ENCODE data around the gene DGKB. TPM values are rescaled to one million over a fixed set of nuclear protein-coding genes. Genes with fewer than 3 reads are reported as not detected.

The DGKB gene
- total and polyA plus RNA-seq, 8 donors, result 0.20 to 260 (median 3.2) TPM; not detected in 4

DNA sequence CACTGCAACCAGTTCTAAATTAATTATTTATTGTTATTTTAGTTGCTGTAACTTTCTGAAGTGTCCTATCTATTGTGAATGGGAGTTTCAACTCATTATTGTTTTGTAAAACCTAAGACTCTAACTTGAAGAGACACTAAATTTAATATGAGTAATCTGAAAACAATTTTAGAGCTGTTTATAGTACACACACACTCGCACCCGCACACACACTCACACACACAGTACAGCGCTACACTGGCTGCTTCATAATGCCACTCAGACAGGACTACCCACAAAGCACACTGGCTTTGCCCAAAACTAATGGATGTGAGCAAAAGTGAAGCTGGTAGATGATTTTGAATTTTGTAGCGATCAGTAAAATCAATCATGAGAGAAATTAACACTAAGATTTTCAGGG is 674.2 kb downstream of the DGKB start:
- DNase-seq, result no peak
- H3K36me3 ChIP-seq, result no peaks in the 10 kb centered on the region
- H3K4me3 ChIP-seq, result no peak overlapping the region
- TF ChIP-seq, protein P1, sequence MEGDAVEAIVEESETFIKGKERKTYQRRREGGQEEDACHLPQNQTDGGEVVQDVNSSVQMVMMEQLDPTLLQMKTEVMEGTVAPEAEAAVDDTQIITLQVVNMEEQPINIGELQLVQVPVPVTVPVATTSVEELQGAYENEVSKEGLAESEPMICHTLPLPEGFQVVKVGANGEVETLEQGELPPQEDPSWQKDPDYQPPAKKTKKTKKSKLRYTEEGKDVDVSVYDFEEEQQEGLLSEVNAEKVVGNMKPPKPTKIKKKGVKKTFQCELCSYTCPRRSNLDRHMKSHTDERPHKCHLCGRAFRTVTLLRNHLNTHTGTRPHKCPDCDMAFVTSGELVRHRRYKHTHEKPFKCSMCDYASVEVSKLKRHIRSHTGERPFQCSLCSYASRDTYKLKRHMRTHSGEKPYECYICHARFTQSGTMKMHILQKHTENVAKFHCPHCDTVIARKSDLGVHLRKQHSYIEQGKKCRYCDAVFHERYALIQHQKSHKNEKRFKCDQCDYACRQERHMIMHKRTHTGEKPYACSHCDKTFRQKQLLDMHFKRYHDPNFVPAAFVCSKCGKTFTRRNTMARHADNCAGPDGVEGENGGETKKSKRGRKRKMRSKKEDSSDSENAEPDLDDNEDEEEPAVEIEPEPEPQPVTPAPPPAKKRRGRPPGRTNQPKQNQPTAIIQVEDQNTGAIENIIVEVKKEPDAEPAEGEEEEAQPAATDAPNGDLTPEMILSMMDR (IDR thresholded peaks at IDR 0.05), result no peak
- no peak for TF ChIP-seq EP300 (IDR thresholded peaks at IDR 0.05)
- TF ChIP-seq POLR2A (IDR thresholded peaks at IDR 0.05), result no peak
- no peak for TF ChIP-seq POLR2AphosphoS5 (IDR thresholded peaks at IDR 0.05)
- H3K27ac ChIP-seq, result no peak overlapping the region
- no peaks in the 10 kb centered on the region for H3K27me3 ChIP-seq
- intact Hi-C loops (cut with DNase I; ENCODE audit: low total_unique reads), result no loop called here
- H3K4me1 ChIP-seq, result no peaks in the 10 kb centered on the region
- H3K9me3 ChIP-seq, result no peaks in the 10 kb centered on the region
- 79 to 96% (median 93%) methylated on average over 4 of the region's 4 CpGs for WGBS, 5 donors

DNA sequence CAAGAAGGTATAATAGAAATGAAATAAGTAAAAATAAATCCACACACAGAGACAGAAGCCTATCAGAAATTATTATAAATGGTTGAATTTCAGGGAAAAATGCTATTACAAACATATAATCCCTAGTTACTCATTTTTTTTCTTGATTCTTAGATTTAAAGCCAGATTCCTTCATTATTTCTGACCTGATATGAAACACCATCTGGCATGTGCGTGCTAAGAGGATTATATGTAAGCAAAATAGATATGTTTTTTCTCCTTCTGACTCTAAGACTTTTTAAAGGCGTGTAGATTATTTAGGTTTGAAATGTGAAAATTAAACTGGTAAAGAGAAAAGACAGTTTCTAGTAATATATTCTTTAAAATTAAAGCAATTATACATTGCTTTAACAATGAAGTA is 676.4 kb downstream of the DGKB start:
- H3K4me1 ChIP-seq, result no peaks in the 10 kb centered on the region
- TF ChIP-seq POLR2A (IDR thresholded peaks at IDR 0.05) (no peak), EP300 (IDR thresholded peaks at IDR 0.05) (no peak), POLR2AphosphoS5 (IDR thresholded peaks at IDR 0.05) (no peak)
- TF ChIP-seq, protein P1 (IDR thresholded peaks at IDR 0.05), result no peak
- H3K27me3 ChIP-seq, result no peaks in the 10 kb centered on the region
- DNase-seq, result no peak
- no peak overlapping the region for H3K4me3 ChIP-seq
- 77 to 87% (median 81%) methylated on average over 2 of the region's 2 CpGs for WGBS, 5 donors
- no peaks in the 10 kb centered on the region for H3K36me3 ChIP-seq
- no peak overlapping the region for H3K27ac ChIP-seq
- intact Hi-C loops (cut with DNase I; ENCODE audit: low total_unique reads), result no loop called here
- no peaks in the 10 kb centered on the region for H3K9me3 ChIP-seq

DNA sequence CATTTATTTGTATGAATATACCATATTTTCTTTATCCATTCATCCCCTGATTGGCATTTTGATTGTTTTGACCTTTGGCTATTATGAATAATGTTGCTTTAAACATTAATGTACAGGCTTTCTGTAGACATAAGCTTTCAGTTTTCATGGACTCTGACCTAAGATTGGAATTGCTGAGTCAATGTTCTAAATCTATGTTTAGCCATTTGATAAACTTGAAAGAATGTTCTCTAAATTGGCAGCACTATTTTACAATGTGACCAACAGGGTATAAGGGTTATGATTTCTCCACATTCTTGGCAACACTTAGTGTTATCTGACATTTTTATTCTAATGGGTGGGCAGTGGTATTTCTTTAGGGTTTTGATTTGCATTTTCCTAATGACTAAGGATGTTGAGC is 683.4 kb downstream of the DGKB start:
- intact Hi-C loops (cut with DNase I; ENCODE audit: low total_unique reads), result no loop called here
- no peak overlapping the region for H3K27ac ChIP-seq
- DNase-seq, result peak in 1 of 2 donors; percentile 10

DNA sequence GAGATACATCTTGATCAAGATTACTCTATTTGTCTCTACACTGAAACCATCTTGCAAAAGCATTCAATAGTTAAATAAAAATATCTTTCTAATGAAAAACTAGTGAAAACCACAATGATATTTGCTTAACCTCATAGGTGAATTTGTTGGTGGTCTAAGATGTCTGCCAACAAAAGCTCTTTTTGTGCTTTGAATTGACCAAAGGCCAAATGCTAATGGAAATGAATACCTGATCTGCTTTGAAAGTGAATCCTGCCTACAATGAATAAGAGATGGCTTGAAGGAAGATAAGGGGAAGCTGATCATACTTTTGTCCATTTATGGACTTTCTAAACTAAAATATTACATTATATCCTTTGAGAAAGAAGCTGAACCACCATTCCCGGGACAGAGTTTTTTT is 684.2 kb downstream of the DGKB start:
- intact Hi-C loops (cut with DNase I; ENCODE audit: low total_unique reads), result no loop called here
- 88 to 96% (median 91%) methylated on average over 1 of the region's 1 CpG for WGBS, 5 donors
- DNase-seq, result no peak
- no peak for TF ChIP-seq POLR2A (IDR thresholded peaks at IDR 0.05)
- TF ChIP-seq, protein P1 (IDR thresholded peaks at IDR 0.05), result no peak
- no peak for TF ChIP-seq EP300 (IDR thresholded peaks at IDR 0.05)
- TF ChIP-seq POLR2AphosphoS5 (IDR thresholded peaks at IDR 0.05), result no peak
- Histone ChIP-seq H3K27ac (no peak overlapping the region), H3K9me3 (no peaks in the 10 kb centered on the region), H3K36me3 (no peaks in the 10 kb centered on the region), H3K4me3 (no peak overlapping the region), H3K27me3 (no peaks in the 10 kb centered on the region), H3K4me1 (peaks cover 0 to 10% (median 0%) of the 10 kb centered on the region in 4 donors)

More for the DNA sequence above, 683.4 kb downstream of the DGKB start:
- Histone ChIP-seq H3K36me3 (no peaks in the 10 kb centered on the region), H3K4me1 (peaks cover 0 to 10% (median 0%) of the 10 kb centered on the region in 4 donors), H3K4me3 (no peak overlapping the region), H3K9me3 (no peaks in the 10 kb centered on the region), H3K27me3 (no peaks in the 10 kb centered on the region)
- TF ChIP-seq EP300 (IDR thresholded peaks at IDR 0.05) (no peak), POLR2A (IDR thresholded peaks at IDR 0.05) (no peak), POLR2AphosphoS5 (IDR thresholded peaks at IDR 0.05) (no peak)
- TF ChIP-seq, protein P1 (IDR thresholded peaks at IDR 0.05), result no peak

Measured in stomach (tissue), 9 donors.